ENCODE measurements around the gene MTCL3.

Gene MTCL3

GRCh38 chr6:127468936-127469335 lies 50.2 kb downstream of the MTCL3 start (continued):
- TF ChIP-seq ARID4B (CRISPR knock-in tag; IDR thresholded peaks at IDR 0.05; ENCODE audit: borderline replicate concordance) (no peak), SMAD4 (CRISPR knock-in tag; IDR thresholded peaks at IDR 0.05) (no peak), NR2C2 (CRISPR knock-in tag; IDR thresholded peaks at IDR 0.05) (no peak), HMGXB4 (CRISPR knock-in tag; IDR thresholded peaks at IDR 0.05) (no peak)

- CTCF ChIA-PET = interaction anchor here (0.7 to 3.3 kb wide), 10 partner anchors 17 to 200 kb away, joined by 3 to 44 read pairs (median 4); partner anchors contain the start of genes MTCL3 and RNF146
- POLR2A ChIA-PET = interaction anchor here (1.9 kb wide), 1 partner anchor 50 kb away, joined by 9 read pairs; no protein-coding TSS in a partner anchor
- ATAC-seq (no peak), DNase-seq (ENCODE audit: low spot score) (no peak)
- H3K9me3 Mint-ChIP-seq = no peaks in the 10 kb centered on the region
- no peak overlapping the region for H3K4me3 Mint-ChIP-seq
- H3K36me3 Mint-ChIP-seq = peaks cover 4% of the 10 kb centered on the region; the same call in 1 of the 2 replicates
- H3K4me1 Mint-ChIP-seq = peaks cover 24% of the 10 kb centered on the region
- H3K27ac Mint-ChIP-seq = peak overlapping the region; percentile 64; the same call in 1 of the 2 replicates
- no peaks in the 10 kb centered on the region for H3K27me3 Mint-ChIP-seq (ENCODE audit: low read depth)
- TF ChIP-seq AFF4 (CRISPR knock-in tag; IDR thresholded peaks at IDR 0.05; ENCODE audit: borderline replicate concordance) (no peak), SOX15 (CRISPR knock-in tag; IDR thresholded peaks at IDR 0.05) (no peak), SMAD4 (CRISPR knock-in tag; IDR thresholded peaks at IDR 0.05) (no peak), EMX1 (CRISPR knock-in tag; IDR thresholded peaks at IDR 0.05) (no peak), TP53 (CRISPR knock-in tag; IDR thresholded peaks at IDR 0.05) (no peak), ATF2 (CRISPR knock-in tag; IDR thresholded peaks at IDR 0.05; ENCODE audit: borderline replicate concordance, low read depth) (no peak), JAZF1 (CRISPR knock-in tag; IDR thresholded peaks at IDR 0.05) (no peak), IRF1 (CRISPR knock-in tag; IDR thresholded peaks at IDR 0.05) (no peak)
Measured at GRCh38 chr6:127466416-127466815, 52.7 kb downstream of the MTCL3 start.
